Stomach (tissue), 4 donors: ENCODE results near the gene ITSN2.

Experiments
- POLR2A ChIP-seq, 4 donors: fragments of 450-650 bp; IDR thresholded peaks; one replicate each; pipeline ENCODE4 v1.6.1; 2016; ENCODE audit warnings: antibody characterized with exemption in 4 of 4, control low read depth in 2 of 4, mild to moderate bottlenecking in 1 of 4, moderate library complexity in 1 of 4
- POLR2AphosphoS5 ChIP-seq, 3 donors: sonication (generic); formaldehyde crosslinking; IDR thresholded peaks; one replicate each; pipeline ENCODE4 v1.6.1; 2016; ENCODE audit warnings: antibody characterized with exemption in 3 of 3
- TF ChIP-seq, protein P1 (sequence below), 7 experiments: fragments of 450-650 bp in 4 of 7; fragments of 200-600 bp in 3 of 7; sonication (generic) in 3 of 7; IDR thresholded peaks; one replicate each; pipeline ENCODE4 v1.5.1; 2016 to 2019; ENCODE audit warnings: antibody characterized with exemption in 7 of 7, control low read depth in 2 of 7, mild to moderate bottlenecking in 1 of 7

DNA sequence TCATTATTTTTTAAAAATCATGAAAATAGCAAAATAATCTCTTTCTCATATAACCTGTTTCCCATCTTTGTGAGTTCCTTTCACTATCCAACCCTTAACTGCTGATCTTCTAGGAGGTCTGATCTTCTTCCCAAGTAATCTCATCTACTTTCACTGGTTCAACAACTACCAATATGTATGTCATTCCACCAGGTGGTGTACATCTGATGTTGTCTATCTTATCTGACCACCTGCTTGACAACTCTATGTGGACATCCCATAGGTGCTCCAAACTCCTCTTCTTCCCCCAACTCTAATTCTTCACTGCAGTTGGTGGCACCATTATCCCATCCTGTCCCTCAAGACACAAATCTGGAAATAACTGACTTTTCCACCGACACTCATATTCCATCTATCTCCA lies 123.0 kb downstream of the ITSN2 start:
- TF ChIP-seq, protein P1, sequence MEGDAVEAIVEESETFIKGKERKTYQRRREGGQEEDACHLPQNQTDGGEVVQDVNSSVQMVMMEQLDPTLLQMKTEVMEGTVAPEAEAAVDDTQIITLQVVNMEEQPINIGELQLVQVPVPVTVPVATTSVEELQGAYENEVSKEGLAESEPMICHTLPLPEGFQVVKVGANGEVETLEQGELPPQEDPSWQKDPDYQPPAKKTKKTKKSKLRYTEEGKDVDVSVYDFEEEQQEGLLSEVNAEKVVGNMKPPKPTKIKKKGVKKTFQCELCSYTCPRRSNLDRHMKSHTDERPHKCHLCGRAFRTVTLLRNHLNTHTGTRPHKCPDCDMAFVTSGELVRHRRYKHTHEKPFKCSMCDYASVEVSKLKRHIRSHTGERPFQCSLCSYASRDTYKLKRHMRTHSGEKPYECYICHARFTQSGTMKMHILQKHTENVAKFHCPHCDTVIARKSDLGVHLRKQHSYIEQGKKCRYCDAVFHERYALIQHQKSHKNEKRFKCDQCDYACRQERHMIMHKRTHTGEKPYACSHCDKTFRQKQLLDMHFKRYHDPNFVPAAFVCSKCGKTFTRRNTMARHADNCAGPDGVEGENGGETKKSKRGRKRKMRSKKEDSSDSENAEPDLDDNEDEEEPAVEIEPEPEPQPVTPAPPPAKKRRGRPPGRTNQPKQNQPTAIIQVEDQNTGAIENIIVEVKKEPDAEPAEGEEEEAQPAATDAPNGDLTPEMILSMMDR (IDR thresholded peaks at IDR 0.05), result no peak
- TF ChIP-seq POLR2AphosphoS5 (IDR thresholded peaks at IDR 0.05) (no peak), POLR2A (IDR thresholded peaks at IDR 0.05) (no peak)
